Stimulated activated CD8-positive, alpha-beta memory T cell treated with anti-CD3 and anti-CD28 coated beads, Interleukin-15, amount 100 ng/mL, for 48 hours (primary cell): ENCODE results near the gene ADGRG3.
"Not testable (repeated sequence)": the region's sequence is repeated elsewhere in the genome, so short reads cannot be mapped to it uniquely, and the experiment has no call there.

Source experiments
- DNase-seq, 2 donors: peaks; one replicate each; pipeline ENCODE4 v3.0.0-alpha.2; 2020; ENCODE audit warnings: low read depth in 2 of 2

The ADGRG3 gene

GRCh38 chr16:57721356-57722209, 53.5 kb downstream of the ADGRG3 start:
- DNase-seq = no peak

- DNase-seq = no peak
Observed at GRCh38 chr16:57722210-57722499, 54.0 kb downstream of the ADGRG3 start.

GRCh38 chr16:57722651-57723050, 54.5 kb downstream of the ADGRG3 start:
- no peak for DNase-seq

GRCh38 chr16:57723170-57723569, 55.1 kb downstream of the ADGRG3 start:
- no peak for DNase-seq

GRCh38 chr16:57724531-57724930, 56.4 kb downstream of the ADGRG3 start:
- DNase-seq = no peak

- no peak for DNase-seq
Observed at GRCh38 chr16:57725151-57725550, 57.0 kb downstream of the ADGRG3 start.

- no peak for DNase-seq
Observed at GRCh38 chr16:57725554-57725953, 57.4 kb downstream of the ADGRG3 start.

- DNase-seq = no peak
Observed at GRCh38 chr16:57725976-57726375, 57.9 kb downstream of the ADGRG3 start.

- DNase-seq = no peak
Observed at GRCh38 chr16:57726433-57726947, 58.4 kb downstream of the ADGRG3 start.

GRCh38 chr16:57727610-57728009, 59.5 kb downstream of the ADGRG3 start:
- DNase-seq = no peak

GRCh38 chr16:57728336-57729181, 60.5 kb downstream of the ADGRG3 start:
- no peak for DNase-seq

GRCh38 chr16:57729182-57729484, 61.0 kb downstream of the ADGRG3 start:
- no peak for DNase-seq

- not testable (repeated sequence) for DNase-seq
Observed at GRCh38 chr16:57729852-57730251, 61.7 kb downstream of the ADGRG3 start.

GRCh38 chr16:57730771-57731730, 62.9 kb downstream of the ADGRG3 start:
- DNase-seq = no peak

- DNase-seq = no peak
Observed at GRCh38 chr16:57732037-57732436, 63.9 kb downstream of the ADGRG3 start.

GRCh38 chr16:57732714-57733113, 64.6 kb downstream of the ADGRG3 start:
- DNase-seq = no peak

- no peak for DNase-seq
Observed at GRCh38 chr16:57734308-57734924, 66.3 kb downstream of the ADGRG3 start.

GRCh38 chr16:57734925-57735754, 67.0 kb downstream of the ADGRG3 start:
- DNase-seq = peak; percentile 98

GRCh38 chr16:57735755-57736418, 67.8 kb downstream of the ADGRG3 start, which contains the start of gene KATNB1:
Gene KATNB1 (plus strand): TSS chr16:57735770. CDS start chr16:57737244, 1,474 bp downstream.
- no peak for DNase-seq
